SW480 (cell line): Measurements from ENCODE around the gene TGFB3.
A peak's percentile ranks its signal among the peaks of the same experiment; 100 is the strongest.

Experiments
- DNase-seq: peaks from one replicate; pipeline ENCODE4 v3.0.0-alpha.2; 2016; ENCODE audit warnings: low spot score

TGFB3 gene

DNA sequence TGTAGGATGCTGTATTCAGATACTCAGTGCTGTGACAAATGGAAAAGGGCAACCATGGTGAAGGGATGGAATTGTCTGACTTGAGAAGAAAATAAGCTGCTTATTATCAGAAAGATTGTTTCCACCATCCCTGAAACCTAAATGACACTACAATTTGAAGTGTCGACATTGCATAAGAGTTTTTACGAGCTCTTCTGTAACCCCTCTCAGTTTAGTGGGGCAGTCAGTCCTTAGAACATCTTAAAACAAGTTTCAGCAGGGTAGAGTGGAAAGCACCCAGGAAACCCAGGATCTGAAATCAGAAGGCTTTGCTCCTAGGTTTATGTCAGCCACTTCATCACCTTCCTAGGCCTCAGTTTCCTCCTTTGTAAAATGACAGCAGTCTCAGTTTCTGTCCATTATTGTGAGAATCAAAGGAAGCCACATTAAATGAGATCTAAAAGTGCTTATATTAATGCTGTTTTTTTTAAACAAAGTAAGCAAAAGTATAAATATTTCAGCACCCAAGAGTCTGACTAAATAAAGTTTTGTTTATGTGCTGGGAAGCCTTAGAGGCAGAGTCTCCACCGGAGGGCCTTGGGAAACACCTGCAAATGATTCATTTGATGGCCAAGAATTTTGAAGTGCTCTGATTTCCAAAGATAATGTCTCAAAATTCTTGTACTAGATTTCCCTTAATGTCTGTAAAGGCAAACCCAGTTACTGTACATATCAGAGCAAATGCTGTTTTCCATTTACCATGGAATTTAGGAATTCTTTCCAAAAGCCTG is 5.6 kb upstream of the TGFB3 start:
- DNase-seq, result no peak

DNA sequence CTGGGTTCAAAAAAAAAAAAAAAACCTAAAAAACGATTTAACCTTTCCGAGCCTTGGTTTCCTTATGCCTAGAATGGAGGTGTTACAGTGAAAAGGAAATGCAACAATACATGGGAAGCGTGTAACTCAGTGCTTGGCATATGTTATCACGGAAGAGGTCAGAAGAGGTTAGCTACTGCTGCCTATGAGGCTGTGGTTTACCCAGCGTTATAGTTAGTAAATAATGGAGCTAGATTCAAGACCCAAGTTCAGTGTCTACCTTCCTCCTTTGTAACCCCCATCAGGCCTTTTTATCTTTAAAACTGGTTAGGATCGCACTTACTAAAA is 4.6 kb upstream of the TGFB3 start:
- DNase-seq, result no peak

- DNase-seq, result peak; percentile 79
Measured at GRCh38 chr14:75985618-75986438, 4.0 kb upstream of the TGFB3 start, which contains the start of gene IFT43. Gene IFT43 (plus strand): TSS chr14:75985763. CDS start chr14:75985787, 24 bp downstream.

DNA sequence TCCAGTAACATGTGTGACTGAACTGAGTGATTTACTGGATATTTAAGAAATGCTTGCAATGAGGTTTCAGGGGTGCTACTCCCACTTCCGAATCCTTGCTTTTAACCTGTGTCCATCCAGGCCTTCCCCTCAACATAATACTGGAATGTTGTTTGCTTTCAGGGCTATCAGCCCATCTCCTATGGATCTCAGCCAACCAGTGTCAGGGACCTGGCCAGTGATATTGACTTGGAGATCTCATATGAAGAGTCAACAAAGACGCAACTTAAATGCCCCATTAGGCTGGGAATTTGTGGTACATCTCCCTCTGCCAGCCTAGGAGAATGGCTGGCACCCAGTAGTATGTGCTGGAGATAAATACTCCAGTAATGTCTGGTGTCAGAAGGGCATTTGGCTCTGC is 2.9 kb upstream of the TGFB3 start:
- DNase-seq, result no peak

DNA sequence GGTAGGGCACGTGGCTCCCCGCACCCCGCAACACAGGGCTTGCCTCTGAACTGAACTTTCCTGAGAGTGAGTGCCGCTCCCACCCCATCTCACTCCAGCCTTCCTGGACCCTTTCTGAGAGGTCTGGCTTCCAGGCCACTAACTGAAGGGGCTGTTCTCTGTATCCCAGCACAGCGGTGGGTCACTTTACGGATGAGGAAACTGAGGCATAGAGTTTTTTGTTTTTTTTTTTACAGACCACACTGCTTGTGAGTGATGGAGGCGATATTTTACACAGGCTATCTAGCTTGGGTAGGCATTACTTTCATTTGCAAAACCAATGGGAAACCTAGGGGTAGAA is 1.2 kb upstream of the TGFB3 start:
- no peak for DNase-seq

GRCh38 chr14:75982266-75983018 is 647 bp upstream of the TGFB3 start:
- peak; percentile 80 for DNase-seq

GRCh38 chr14:75980856-75981255 is 939 bp downstream of the TGFB3 start:
- DNase-seq, result no peak

GRCh38 chr14:75979648-75980565 is 1.9 kb downstream of the TGFB3 start:
- DNase-seq, result no peak

GRCh38 chr14:75979071-75979571 is 2.7 kb downstream of the TGFB3 start:
- DNase-seq, result no peak

DNA sequence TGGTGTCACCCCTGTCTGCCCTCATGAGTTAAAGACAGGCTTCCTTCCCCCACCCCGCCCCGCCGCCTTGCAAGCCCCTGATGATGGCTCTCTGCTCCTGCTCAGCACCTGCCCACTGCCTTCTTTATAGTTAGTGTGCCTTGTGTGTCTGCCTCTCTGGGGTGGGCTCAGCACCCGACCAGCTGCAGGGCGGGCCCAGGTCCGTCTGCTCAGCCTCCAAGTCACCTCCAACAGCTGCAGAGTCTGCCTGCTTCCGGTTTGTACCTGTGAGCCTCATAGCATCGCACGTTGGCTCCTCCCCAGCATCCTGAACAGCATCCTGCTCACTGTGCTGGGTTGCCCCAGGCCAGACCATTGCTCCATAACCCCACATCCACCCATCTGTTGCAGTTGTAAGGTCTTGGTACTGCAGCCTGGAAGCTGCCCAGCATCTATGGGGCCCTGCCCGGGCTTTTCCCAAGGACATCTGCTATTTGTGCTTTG is 3.5 kb downstream of the TGFB3 start:
- DNase-seq, result no peak

GRCh38 chr14:75977582-75977943 is 4.2 kb downstream of the TGFB3 start:
- no peak for DNase-seq

DNA sequence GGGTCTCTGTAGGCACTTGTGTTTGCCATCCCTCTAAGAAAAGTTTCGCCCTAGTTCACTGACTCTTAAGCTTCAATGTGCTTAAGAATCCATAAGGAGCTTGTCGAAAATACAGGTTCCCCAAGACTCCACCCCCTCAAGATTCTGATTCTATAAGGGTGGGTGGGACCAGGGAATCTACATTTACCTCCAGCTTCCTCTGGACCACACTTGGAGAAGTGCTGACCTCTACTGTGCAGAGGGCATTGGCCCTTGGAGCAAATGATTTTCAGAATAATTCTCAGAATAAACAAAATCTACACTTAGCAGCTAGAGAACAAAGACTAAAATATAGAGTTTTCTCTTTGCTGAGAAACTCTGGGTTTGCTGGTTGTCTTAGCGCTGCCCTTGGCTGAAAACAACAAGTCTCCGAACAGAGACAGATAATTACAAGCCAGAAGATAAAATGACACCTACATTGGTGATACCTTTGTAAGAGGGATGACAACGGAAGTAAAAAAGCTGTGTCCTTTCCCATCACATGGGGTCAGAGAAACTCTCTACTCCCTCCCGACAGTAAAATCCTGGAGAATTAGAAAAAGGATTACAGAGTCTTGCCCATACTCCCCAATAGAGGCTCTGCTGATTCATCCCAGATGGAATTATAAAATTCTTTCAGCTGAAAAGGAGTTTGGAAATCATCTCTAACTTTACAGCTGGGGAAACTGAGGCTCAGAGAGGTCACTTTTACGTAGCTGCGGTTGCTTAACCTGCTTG is 4.8 kb downstream of the TGFB3 start:
- no peak for DNase-seq

DNA sequence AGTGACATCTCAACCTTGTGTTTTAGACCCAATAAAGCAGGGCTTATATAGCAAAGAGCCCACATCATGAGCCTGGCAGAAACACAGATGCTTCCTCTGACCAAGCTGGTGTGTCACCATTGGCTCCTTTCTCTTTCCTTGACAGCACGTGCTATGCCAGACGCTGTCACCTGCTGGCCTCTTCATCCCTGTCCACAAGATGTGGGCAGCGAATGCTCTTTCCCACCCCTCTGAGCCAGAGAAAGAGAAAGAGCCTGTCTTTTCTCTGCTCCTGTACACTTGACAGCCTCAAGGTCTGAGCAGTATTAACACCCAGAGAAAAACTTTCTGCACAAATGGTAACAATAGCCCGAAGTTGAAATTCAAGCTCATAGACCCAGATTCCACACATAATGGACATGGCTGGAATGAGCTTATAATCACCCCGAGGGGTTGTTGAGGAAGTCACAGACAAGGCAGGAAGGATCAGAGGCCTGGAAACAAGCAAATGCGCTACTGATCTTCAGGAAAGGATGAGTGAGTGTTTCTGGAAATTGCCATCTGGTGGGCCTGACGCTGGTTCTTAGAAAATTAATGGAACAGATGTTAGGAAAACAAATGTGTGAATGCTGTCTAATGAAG is 8.9 kb downstream of the TGFB3 start:
- DNase-seq, result no peak

- DNase-seq, result no peak
Measured at GRCh38 chr14:75971509-75971908, 10.3 kb downstream of the TGFB3 start.

- no peak for DNase-seq
Measured at GRCh38 chr14:75970989-75971388, 10.8 kb downstream of the TGFB3 start.

- DNase-seq, result no peak
Measured at GRCh38 chr14:75969891-75970290, 11.9 kb downstream of the TGFB3 start.

GRCh38 chr14:75969126-75969525 is 12.7 kb downstream of the TGFB3 start:
- DNase-seq, result no peak

DNA sequence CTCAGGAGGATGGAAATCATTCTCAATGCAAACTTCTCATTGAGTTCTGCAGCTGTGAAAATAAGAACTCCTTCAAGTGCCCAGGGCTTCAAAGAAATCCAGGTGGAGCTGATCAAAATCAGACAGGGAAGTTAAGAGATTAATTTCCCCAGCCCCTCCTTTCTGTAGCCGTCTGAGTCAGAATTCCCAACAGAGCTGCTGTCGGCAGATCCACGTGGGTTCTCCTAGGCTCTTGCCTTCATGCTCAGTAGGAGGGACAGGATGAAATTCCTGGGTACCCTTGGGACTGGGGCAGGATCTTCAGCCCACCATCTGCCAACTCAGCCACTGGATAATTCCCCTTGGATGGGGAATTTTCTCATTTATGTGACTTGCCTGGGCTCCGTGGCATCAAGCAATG is 13.3 kb downstream of the TGFB3 start:
- DNase-seq, result no peak

GRCh38 chr14:75967866-75968265 is 13.9 kb downstream of the TGFB3 start:
- no peak for DNase-seq

- no peak for DNase-seq
Measured at GRCh38 chr14:75961662-75962061, 20.1 kb downstream of the TGFB3 start.
